Activated naive CD8-positive, alpha-beta T cell treated with anti-CD3 and anti-CD28 coated beads, Interleukin-2, amount 10 ng/mL, durations not matched to agents 7 days and 5 days (primary cell): Measurements from ENCODE around the gene AVPR2. TPM values are rescaled to one million over a fixed set of nuclear protein-coding genes. Genes with fewer than 3 reads are reported as not detected.

Experiments
- ATAC-seq: fragments of 150-1000 bp; cut with Tn5 transposase; one replicate; pipeline ENCODE4 v1.10.0; 2021; ENCODE audit warnings: low read depth, moderate library complexity
- POLR2A ChIA-PET: fragments of 350-600 bp; sonication (Branson Sonifier 250); formaldehyde crosslinking; loops from one replicate; lab custom pipeline; 2021; ENCODE audit warnings: antibody characterized with exemption; lab: Charles Lee
- DNase-seq: peaks from one replicate; pipeline ENCODE4 v3.0.0; 2021
- H3K27ac Mint-ChIP-seq: one replicate; pipeline ENCODE4 v1.8.0; 2022; ENCODE audit warnings: mild to moderate bottlenecking, mixed read lengths
- H3K27me3 Mint-ChIP-seq: one replicate; pipeline ENCODE4 v1.8.0; 2022; ENCODE audit warnings: mild to moderate bottlenecking, moderate library complexity, mixed read lengths
- H3K36me3 Mint-ChIP-seq: one replicate; pipeline ENCODE4 v1.8.0; 2021; ENCODE audit warnings: mild to moderate bottlenecking, mixed read lengths
- H3K4me1 Mint-ChIP-seq: one replicate; pipeline ENCODE4 v1.8.0; 2021; ENCODE audit warnings: mixed read lengths
- H3K4me3 Mint-ChIP-seq: one replicate; pipeline ENCODE4 v1.8.0; 2022; ENCODE audit warnings: mild to moderate bottlenecking, moderate library complexity, mixed read lengths
- H3K9me3 Mint-ChIP-seq: one replicate; pipeline ENCODE4 v1.8.0; 2021; ENCODE audit warnings: mixed read lengths
- total RNA-seq, 2 experiments: library from RNA; stranded (reverse); gene quantifications; one replicate each; pipeline ENCODE4 v1.2.3, GENCODE V29; 2021

AVPR2 gene
- total RNA-seq, 2 experiments from 2014 or later: not detected

DNA sequence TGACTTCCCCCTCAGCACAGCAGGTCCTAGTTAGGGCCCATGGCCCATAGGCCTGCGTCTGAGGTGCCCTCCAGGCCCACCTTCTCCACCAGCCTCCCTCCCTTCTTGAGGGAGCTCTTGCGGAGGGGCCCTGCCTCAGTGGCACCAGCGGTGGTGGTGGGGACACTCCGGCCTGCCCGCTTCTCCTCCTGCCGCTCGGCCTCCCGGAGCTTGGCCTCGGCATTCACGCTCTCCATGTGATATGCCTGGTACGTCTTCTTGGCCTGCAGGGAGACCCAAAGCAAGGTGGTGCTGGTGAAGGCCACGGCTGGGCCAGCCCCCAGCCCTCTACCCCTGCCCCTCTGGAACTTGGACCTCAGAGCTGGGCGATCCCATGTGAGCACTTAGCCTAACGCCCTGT is 16.1 kb downstream of the AVPR2 start:
- no peaks in the 10 kb centered on the region for H3K27me3 Mint-ChIP-seq
- DNase-seq: no peak
- peaks cover 10% of the 10 kb centered on the region for H3K4me1 Mint-ChIP-seq
- no peak overlapping the region for H3K4me3 Mint-ChIP-seq
- H3K9me3 Mint-ChIP-seq: no peaks in the 10 kb centered on the region
- no peak overlapping the region for H3K27ac Mint-ChIP-seq
- POLR2A ChIA-PET: interaction anchor here (1.1 to 7.5 kb wide), 2 partner anchors 14 to 16 kb away, joined by 3 to 69 read pairs; partner anchors contain the start of gene NAA10
- no peak for ATAC-seq
- H3K36me3 Mint-ChIP-seq: peaks cover 30% of the 10 kb centered on the region

DNA sequence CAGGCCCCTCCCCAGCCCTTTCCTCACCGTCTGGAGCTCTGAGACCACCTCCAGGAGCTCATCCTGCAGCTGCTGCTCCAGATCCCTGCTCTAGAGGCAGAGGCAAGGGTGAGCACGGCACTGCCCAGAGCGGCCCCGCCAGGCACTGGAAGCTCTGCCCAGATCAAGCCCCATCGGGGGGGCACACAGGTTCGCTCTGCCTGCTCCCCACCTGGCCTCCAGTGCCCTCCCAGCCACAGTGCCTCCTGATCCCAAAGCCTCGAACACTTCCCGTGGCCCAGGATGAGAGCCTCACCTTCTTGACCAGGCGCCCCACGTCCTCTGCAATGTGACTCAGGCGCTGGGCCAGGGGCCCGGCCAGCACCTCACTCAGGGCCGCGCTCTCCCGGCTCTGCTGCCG is 16.6 kb downstream of the AVPR2 start:
- Mint-ChIP-seq H3K9me3 (no peaks in the 10 kb centered on the region), H3K27ac (no peak overlapping the region), H3K27me3 (no peaks in the 10 kb centered on the region), H3K36me3 (peaks cover 30% of the 10 kb centered on the region), H3K4me3 (no peak overlapping the region), H3K4me1 (peaks cover 10% of the 10 kb centered on the region)
- ATAC-seq (no peak), DNase-seq (no peak)
- POLR2A ChIA-PET: interaction anchor here (1.1 to 9.1 kb wide), 3 partner anchors 15 to 26 kb away, joined by 3 to 185 read pairs (median 69); partner anchors contain the start of genes NAA10 and RENBP

DNA sequence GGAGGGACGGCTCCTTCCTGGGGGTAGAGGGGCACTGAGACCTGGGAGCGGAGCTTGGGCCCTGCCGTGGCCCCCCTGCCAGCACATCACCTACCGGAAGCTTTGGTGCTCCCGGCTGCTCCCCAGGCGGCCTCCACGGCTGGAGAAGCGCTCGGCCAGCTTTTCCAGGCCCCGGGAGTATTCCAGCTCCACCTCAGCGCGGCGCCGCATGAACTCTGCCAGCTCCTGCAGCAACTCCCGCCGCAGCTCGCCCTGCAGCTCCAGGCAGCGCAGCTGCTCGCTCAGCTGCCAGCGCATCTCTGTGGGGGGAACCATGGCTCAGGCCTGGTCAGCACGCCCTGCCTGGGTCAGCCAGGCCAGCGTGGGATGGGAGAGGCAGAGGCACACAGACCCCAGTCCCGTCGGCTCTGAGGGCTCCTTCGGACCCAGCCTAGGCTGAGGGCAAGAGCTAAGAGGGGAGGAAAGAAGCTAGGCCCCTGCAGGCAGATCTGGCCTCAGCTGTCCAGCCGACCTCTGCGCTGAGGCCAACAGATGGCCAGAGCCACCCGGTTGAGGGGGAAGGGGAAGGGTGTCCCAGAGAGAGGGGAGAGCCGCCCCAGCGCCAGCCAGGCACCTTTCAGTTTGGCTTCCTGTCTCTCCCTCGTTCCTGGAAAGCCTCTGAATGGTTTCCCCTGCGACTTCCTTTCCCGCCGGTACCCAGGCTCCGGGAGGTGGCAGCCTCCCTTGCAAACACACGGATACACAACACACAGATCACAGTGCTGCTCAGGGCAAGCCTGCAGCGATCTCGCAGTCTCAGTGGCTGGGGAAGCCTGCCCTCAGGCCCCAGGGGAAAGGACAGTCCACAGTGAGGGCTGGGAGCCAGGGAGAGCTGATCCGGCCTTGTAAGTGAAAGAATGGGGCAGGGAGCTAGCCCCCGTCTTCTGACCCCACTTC is 17.3 kb downstream of the AVPR2 start:
- Mint-ChIP-seq H3K4me1 (peaks cover 10% of the 10 kb centered on the region), H3K4me3 (peak overlapping the region; percentile 97), H3K9me3 (no peaks in the 10 kb centered on the region), H3K27ac (peak overlapping the region; percentile 86), H3K27me3 (no peaks in the 10 kb centered on the region), H3K36me3 (peaks cover 28% of the 10 kb centered on the region)
- ATAC-seq: no peak
- POLR2A ChIA-PET: interaction anchor here (0.6 to 9.1 kb wide), 6 partner anchors 15 to 48 kb away, joined by 3 to 185 read pairs (median 42); partner anchors contain the start of genes HCFC1, NAA10, RENBP and TMEM187
- DNase-seq: no peak

DNA sequence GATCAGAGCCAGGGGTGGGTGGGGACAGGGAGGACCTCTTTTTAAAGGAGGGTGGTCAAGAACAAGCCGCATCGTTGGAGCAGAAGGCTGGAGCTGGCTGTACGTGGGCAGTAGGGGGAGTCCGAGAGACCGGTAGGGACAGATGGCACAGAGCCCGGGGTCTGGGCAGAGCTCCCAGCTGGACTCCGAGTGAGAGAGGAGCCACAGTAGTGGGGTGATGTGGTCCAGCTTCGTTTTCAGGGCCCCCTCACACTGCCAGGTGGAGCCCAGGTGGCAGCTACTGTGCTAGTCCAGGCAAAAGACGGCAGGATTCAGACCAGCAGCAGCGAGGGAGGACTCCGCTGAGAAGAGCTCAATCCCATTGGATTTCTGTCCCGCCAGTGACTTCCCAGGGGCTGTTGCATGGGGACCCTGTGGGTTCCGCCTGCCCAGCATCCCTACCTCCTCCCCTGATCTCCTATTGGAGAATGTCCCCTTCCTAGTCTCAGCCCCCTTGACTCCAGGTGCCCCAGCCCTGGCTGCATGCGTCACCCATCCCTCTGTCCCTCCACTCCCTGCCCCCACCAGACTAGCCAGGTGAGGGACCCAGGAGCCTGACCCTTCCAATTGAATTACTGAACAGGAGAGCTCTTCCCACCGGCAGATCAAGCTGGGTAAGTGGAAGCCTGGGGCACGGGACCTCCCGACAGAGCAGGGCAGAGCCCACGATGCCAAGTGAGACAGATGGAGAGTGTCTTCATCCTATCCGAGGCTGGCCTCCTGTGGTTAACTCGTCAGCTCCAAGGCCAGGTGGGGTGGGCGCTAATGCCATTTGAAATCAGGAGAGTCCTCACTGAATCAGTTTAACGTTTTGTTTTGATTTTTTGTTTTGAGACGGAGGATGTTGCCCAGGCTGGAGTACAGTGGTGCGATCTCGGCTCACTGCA is 18.7 kb downstream of the AVPR2 start:
- DNase-seq (no peak), ATAC-seq (no peak)
- Mint-ChIP-seq H3K4me1 (peaks cover 13% of the 10 kb centered on the region), H3K4me3 (peak overlapping the region; percentile 97), H3K27me3 (no peaks in the 10 kb centered on the region), H3K9me3 (no peaks in the 10 kb centered on the region), H3K27ac (peak overlapping the region; percentile 96), H3K36me3 (peaks cover 22% of the 10 kb centered on the region)
- POLR2A ChIA-PET: interaction anchor here (0.5 to 9.1 kb wide), 8 partner anchors 12 to 46 kb away, joined by 3 to 185 read pairs (median 16); partner anchors contain the start of genes HCFC1, NAA10, RENBP and TMEM187

DNA sequence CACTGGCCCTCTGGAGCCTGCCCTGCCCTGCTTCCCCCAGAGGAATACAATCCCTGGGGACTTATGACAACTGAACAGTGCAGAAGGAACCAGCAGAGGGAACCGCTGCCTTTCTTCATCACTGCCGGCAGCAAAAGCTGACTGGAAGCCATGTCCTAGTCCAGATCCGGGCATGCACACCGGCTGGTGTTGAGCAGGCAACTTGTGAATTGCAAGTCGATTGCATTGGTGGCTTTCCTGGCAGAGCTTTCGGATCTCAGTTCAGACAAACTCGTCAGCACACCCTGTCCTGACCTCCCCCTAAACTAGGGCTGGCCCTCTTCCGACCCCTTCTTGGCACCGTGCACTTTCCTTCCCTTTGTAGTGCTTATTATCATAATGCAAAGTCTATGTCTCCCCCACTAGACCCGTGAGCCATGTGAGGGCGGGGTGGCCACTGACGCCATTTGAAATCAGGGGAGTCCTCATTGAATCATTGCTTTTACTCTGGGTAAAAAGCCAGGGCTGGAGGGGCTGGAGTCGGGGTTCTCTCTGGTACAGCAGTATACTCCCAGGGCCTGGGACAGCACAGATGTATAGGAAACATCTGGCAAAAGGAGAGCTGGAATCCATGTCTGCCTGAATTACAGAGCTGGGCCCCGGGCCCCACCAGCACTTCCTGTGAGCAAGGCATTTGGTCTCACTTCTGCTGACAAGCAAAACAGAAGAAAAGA is 19.8 kb downstream of the AVPR2 start:
- ATAC-seq (no peak), DNase-seq (no peak)
- H3K4me3 Mint-ChIP-seq: peak overlapping the region; percentile 97
- H3K27me3 Mint-ChIP-seq: no peaks in the 10 kb centered on the region
- peak overlapping the region; percentile 96 for H3K27ac Mint-ChIP-seq
- H3K9me3 Mint-ChIP-seq: no peaks in the 10 kb centered on the region
- POLR2A ChIA-PET: interaction anchor here (0.6 to 9.1 kb wide), 9 partner anchors 12 to 130 kb away, joined by 4 to 185 read pairs (median 15); partner anchors contain the start of genes HCFC1, IDH3G, NAA10 and RENBP
- peaks cover 19% of the 10 kb centered on the region for H3K4me1 Mint-ChIP-seq
- peaks cover 27% of the 10 kb centered on the region for H3K36me3 Mint-ChIP-seq

- Mint-ChIP-seq H3K27ac (peak overlapping the region; percentile 96), H3K36me3 (peaks cover 23% of the 10 kb centered on the region), H3K4me3 (peak overlapping the region; percentile 97), H3K27me3 (no peaks in the 10 kb centered on the region), H3K4me1 (peaks cover 19% of the 10 kb centered on the region), H3K9me3 (no peaks in the 10 kb centered on the region)
- ATAC-seq (no peak), DNase-seq (no peak)
- POLR2A ChIA-PET: interaction anchor here (0.8 to 9.1 kb wide), 12 partner anchors 11 to 131 kb away, joined by 3 to 185 read pairs (median 10); partner anchors contain the start of genes HCFC1, IDH3G, NAA10 and RENBP
These were observed 20.9 kb downstream of the AVPR2 start for GRCh38 chrX:153925387-153925738.

DNA sequence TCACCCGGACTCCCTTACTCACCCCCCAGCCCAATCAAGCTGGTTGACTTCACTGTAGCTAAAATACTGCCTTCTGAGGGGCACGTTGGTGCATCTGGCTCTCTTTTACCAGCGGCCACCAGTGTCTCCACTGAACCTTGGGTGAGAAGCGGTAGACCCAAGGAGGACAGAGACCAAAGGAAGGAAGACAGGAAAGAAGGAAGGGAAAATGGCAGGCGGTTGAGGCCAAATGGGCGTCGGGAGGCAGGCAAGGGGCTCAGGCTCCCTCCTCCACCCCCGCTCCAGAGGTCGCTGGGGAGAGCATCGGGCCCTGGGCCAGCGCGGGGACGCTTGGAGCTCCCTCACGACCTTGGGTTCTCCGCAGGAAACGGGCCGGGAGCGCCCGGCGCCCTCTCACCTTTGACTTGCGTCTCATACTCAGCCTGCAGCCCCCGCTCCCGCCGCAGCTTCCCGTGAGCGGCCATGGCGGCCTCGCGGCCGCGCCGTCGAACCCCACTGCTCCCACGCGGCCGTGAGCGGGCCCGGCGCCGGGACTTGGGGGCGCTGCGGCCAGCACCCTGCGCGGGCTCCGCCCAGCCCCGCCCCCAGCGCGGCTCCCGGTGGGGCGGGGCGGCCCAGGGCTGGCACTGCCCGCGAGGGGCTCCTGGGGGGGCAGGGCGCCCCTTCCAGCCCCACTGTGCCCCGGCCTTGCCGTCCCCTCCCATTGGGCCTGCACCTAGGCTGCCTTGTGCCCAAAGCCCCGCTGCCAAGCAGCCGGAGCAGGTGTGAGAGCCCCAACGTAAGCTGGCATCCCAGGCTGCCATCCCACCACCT is 21.5 kb downstream of the AVPR2 start, which contains the start of gene ARHGAP4:
ARHGAP4 (minus strand) TSS at position 526 of the 813 bp plus-strand sequence; CDS start at position 464, 62 bp downstream.
- H3K4me1 Mint-ChIP-seq: peaks cover 19% of the 10 kb centered on the region
- no peaks in the 10 kb centered on the region for H3K9me3 Mint-ChIP-seq
- H3K4me3 Mint-ChIP-seq: peak within 1 kb of the TSS; percentile 97
- H3K36me3 Mint-ChIP-seq: peaks cover 23% of the 10 kb centered on the region
- no peaks in the 10 kb centered on the region for H3K27me3 Mint-ChIP-seq
- H3K27ac Mint-ChIP-seq: peak within 1 kb of the TSS; percentile 98
- ATAC-seq (peak; percentile 3), DNase-seq (no peak)
- POLR2A ChIA-PET: interaction anchor here (0.8 to 9.1 kb wide), 15 partner anchors 11 to 199 kb away, joined by 3 to 185 read pairs (median 8); partner anchors contain the start of genes HCFC1, IDH3G, NAA10 and RENBP

- H3K36me3 Mint-ChIP-seq: peaks cover 26% of the 10 kb centered on the region
- ATAC-seq: peak; percentile 2
- H3K4me1 Mint-ChIP-seq: peaks cover 21% of the 10 kb centered on the region
- no peaks in the 10 kb centered on the region for H3K27me3 Mint-ChIP-seq
- H3K4me3 Mint-ChIP-seq: peak overlapping the region; percentile 90
- DNase-seq: peak; percentile 75
- no peaks in the 10 kb centered on the region for H3K9me3 Mint-ChIP-seq
- POLR2A ChIA-PET: interaction anchor here (1.1 to 9.1 kb wide), 10 partner anchors 10 to 200 kb away, joined by 3 to 185 read pairs (median 10); partner anchors contain the start of genes HCFC1, IDH3G, NAA10 and RENBP
- H3K27ac Mint-ChIP-seq: peak overlapping the region; percentile 98
These were observed 22.0 kb downstream of the AVPR2 start for GRCh38 chrX:153926552-153926857.

DNA sequence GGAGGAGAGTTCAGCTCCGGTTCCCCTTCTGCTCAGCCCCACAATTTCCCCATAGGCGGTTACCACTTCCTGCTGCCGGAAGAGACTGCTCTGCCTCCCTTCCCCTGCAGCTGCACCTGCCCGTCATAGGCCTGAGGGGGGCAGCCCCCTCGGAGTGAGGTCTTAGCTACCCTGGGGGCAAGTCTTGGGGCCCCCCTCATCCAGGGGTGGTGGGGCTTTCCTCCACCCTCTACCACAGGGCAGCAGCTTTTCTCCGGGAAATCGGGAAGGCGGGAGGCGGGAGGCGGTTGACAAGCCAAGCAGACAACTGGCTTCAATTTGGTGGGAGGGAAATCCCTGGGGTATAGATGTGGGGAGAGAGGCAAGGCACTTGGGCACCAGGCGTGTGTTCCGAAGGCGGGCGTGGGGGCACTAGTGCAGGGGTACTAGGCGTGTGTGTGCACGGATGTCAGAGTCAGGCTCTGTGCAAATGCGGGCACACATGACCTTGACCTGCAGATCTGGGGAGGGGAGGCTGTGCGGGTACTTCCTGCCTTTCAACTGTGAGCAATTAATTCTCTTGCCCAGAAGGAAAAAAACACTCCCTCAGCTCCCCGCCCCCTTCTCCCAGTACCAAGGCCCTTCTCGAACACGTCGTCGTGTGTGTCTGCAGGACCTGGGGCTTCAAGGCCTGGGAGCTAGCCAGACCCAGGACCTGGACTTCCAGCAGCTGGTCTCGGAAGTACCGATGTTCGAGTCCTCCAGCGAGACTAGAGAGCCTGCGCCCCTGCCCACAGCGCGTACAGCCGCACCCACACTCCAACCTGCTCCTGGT is 22.6 kb downstream of the AVPR2 start:
- Mint-ChIP-seq H3K27ac (peak overlapping the region; percentile 98), H3K4me1 (peaks cover 20% of the 10 kb centered on the region), H3K9me3 (no peaks in the 10 kb centered on the region), H3K27me3 (no peaks in the 10 kb centered on the region), H3K36me3 (peaks cover 27% of the 10 kb centered on the region), H3K4me3 (peak overlapping the region; percentile 90)
- DNase-seq: peak; percentile 75
- ATAC-seq: peak; percentile 44
- POLR2A ChIA-PET: interaction anchor here (1.1 to 9.1 kb wide), 11 partner anchors 9 to 200 kb away, joined by 4 to 185 read pairs (median 10); partner anchors contain the start of genes HCFC1, IDH3G, NAA10 and RENBP

DNA sequence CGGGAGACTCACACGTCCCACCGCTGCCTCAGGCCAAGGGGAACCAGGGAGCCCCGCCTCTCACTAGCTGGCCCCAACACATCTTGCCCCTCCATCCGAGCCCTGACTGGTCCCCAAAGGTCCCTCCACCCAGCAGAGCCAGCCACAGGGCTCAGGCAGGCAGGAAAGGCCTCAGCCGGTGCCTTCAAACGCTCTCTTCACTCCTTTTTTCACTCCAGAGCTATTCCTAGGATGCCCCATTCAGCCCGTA is 23.1 kb downstream of the AVPR2 start:
- H3K27ac Mint-ChIP-seq: peak overlapping the region; percentile 98
- peak overlapping the region; percentile 90 for H3K4me3 Mint-ChIP-seq
- no peaks in the 10 kb centered on the region for H3K9me3 Mint-ChIP-seq
- no peak for DNase-seq
- no peak for ATAC-seq
- peaks cover 16% of the 10 kb centered on the region for H3K4me1 Mint-ChIP-seq
- peaks cover 24% of the 10 kb centered on the region for H3K36me3 Mint-ChIP-seq
- H3K27me3 Mint-ChIP-seq: no peaks in the 10 kb centered on the region
- POLR2A ChIA-PET: interaction anchor here (1.2 to 9.1 kb wide), 9 partner anchors 9 to 201 kb away, joined by 4 to 185 read pairs (median 10); partner anchors contain the start of genes HCFC1, NAA10, RENBP and TMEM187
